Astrocyte of the cerebellum (primary cell): ENCODE results near the gene PGLYRP3.

Experiments used
- DNase-seq: peaks from one replicate; pipeline ENCODE4 v3.0.0-alpha.2; 2011; ENCODE audit warnings: low read depth
- H3K4me3 ChIP-seq: 2 replicates; pipeline ENCODE4 v1.5.1; 2011; ENCODE audit warnings: mild to moderate bottlenecking, low read depth, low read length, moderate library complexity
- in situ Hi-C: cut with HindIII; loops from 2 replicates; pipeline ENCODE4 v1.10.0; 2017; ENCODE audit warnings: low sequenced_read_pairs
- TF ChIP-seq, protein P1 (sequence below): IDR thresholded peaks from 2 replicates; pipeline ENCODE4 v1.5.1; 2012; ENCODE audit warnings: low read length, low read depth, moderate library complexity, mild to moderate bottlenecking; ENCODE audit errors: missing control alignments

PGLYRP3 gene, protein sequence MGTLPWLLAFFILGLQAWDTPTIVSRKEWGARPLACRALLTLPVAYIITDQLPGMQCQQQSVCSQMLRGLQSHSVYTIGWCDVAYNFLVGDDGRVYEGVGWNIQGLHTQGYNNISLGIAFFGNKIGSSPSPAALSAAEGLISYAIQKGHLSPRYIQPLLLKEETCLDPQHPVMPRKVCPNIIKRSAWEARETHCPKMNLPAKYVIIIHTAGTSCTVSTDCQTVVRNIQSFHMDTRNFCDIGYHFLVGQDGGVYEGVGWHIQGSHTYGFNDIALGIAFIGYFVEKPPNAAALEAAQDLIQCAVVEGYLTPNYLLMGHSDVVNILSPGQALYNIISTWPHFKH

DNA sequence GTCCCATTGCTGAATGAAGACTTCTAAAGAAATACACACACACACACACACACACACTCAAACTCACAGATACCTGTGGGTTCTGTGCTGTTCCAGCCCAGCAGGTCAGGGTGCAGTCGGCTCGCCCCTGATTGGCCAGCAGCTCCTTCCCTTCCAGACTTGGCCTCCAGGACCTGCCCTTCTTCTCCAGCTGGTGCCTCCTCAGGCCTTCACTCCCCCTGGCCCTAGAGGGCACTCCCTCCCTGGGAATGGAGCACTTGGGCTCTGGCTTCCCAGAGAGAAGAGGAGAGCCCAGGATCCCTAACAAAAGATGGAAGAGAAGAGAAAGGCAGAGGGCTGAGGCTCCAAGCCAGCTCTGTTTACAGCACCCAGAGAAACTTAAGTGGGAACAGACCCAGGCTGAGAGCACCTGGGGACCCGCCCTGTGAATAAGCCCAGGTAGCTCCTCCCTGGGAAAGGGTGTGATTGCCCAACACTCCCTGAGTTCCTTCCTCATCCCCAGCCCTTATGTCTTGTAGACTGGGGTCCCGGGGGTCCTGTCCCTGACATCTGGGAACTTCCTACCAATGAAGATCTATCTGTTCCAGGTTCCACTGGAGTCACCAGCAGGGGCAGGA is at the start of gene PGLYRP3:
PGLYRP3 (minus strand) TSS at position 383 of the 617 bp plus-strand sequence. CDS start 2,287 bp downstream, outside the sequence.
- TF ChIP-seq, protein P1, sequence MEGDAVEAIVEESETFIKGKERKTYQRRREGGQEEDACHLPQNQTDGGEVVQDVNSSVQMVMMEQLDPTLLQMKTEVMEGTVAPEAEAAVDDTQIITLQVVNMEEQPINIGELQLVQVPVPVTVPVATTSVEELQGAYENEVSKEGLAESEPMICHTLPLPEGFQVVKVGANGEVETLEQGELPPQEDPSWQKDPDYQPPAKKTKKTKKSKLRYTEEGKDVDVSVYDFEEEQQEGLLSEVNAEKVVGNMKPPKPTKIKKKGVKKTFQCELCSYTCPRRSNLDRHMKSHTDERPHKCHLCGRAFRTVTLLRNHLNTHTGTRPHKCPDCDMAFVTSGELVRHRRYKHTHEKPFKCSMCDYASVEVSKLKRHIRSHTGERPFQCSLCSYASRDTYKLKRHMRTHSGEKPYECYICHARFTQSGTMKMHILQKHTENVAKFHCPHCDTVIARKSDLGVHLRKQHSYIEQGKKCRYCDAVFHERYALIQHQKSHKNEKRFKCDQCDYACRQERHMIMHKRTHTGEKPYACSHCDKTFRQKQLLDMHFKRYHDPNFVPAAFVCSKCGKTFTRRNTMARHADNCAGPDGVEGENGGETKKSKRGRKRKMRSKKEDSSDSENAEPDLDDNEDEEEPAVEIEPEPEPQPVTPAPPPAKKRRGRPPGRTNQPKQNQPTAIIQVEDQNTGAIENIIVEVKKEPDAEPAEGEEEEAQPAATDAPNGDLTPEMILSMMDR: no peak
- no peak within 1 kb of the TSS for H3K4me3 ChIP-seq
- in situ Hi-C loops: no loop called here
- DNase-seq: no peak

- DNase-seq: no peak
- in situ Hi-C loops: loop anchor here (10.0 kb wide), 1 partner anchor 53 kb away; the partner anchor contains the start of gene S100A7A
- no peak overlapping the region for H3K4me3 ChIP-seq
- TF ChIP-seq, protein P1: no peak
Measured at GRCh38 chr1:153362187-153362775, 49.5 kb upstream of the PGLYRP3 start.

DNA sequence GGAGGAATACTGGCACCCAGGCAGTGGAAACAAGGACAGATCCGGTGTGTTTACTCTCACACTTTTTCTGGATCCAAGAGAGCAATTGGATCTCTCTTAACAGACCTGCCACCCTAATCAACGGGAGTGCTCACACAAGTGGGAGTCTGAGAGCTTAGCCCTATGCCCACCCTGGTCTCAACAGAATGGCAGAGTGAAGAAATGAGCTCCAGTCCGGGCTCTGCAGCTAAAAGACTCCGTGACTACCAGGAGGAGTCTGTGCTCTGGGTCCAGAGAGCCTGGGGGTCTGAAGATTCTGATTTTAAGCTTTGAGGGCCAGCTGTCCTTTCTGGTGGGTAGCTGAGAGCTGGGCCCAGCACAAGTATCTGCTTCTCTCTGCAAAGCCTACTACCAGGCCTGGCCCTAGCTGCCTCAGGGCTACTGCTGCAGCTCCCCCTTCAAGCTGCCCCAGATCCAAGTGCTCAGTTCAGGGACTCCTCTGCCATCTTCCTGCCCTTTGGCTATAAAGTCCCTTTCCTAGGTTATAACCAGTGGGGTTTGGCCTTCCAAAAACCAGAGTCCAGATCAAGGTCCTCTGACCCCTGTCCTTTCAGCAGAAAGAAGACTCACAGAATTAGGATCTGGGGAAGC is 48.8 kb upstream of the PGLYRP3 start:
- DNase-seq: no peak
- no peak overlapping the region for H3K4me3 ChIP-seq
- TF ChIP-seq, protein P1: no peak
- in situ Hi-C loops: loop anchor here (10.0 kb wide), 1 partner anchor 53 kb away; the partner anchor contains the start of gene S100A7A

GRCh38 chr1:153360592-153361479 is 48.1 kb upstream of the PGLYRP3 start:
- TF ChIP-seq, protein P1: no peak
- in situ Hi-C loops: loop anchor here (10.0 kb wide), 1 partner anchor 54 kb away; the partner anchor contains the start of gene S100A7A
- no peak for DNase-seq
- H3K4me3 ChIP-seq: no peak overlapping the region

DNA sequence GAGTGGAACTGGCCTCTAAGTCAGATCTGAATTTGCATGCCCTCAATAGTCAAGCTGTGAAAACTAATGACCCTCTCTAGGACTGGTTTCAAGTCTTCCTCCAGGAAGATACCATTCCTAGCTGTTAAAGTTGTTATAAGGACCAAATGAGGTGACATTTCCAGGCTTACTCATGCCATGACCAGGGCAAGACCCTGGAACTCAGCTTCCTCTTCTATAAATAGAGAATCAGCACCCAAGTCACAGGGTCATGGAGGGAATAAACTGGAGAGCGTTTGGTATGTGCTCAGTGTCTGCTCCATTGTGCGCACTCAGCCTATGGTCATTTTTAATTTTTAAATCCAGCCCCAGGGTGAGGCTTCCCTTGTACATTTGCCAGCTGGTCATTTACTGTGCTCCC is 47.4 kb upstream of the PGLYRP3 start:
- in situ Hi-C loops: loop anchor here (10.0 kb wide), 1 partner anchor 55 kb away; the partner anchor contains the start of gene S100A7A
- TF ChIP-seq, protein P1: no peak
- DNase-seq: no peak
- H3K4me3 ChIP-seq: no peak overlapping the region
